Muscle of leg (tissue), 11 donors: ENCODE measurements around the gene ZCCHC24. TPM values are rescaled to one million over a fixed set of nuclear protein-coding genes. Genes with fewer than 3 reads are reported as not detected.

Experiments
- DNase-seq: peaks from one replicate; pipeline ENCODE4 v3.0.0; 2013
- H3K27ac ChIP-seq: one replicate; pipeline ENCODE4 v1.5.1; 2013; ENCODE audit warnings: mild to moderate bottlenecking, low read length, control low read depth
- H3K27me3 ChIP-seq: one replicate; pipeline ENCODE4 v1.6.1; 2013; ENCODE audit warnings: low read length; ENCODE audit not compliant: control insufficient read depth, insufficient read depth
- H3K36me3 ChIP-seq: one replicate; pipeline ENCODE4 v1.6.1; 2013; ENCODE audit warnings: low read length; ENCODE audit not compliant: control insufficient read depth, insufficient read depth
- H3K4me1 ChIP-seq: one replicate; pipeline ENCODE4 v1.6.1; 2013; ENCODE audit warnings: low read length; ENCODE audit not compliant: control insufficient read depth, insufficient read depth
- H3K4me3 ChIP-seq: one replicate; pipeline ENCODE4 v1.5.1; 2013; ENCODE audit warnings: low read length, control low read depth
- H3K9me3 ChIP-seq: replicated peaks from 2 replicates; pipeline ENCODE4 v1.6.1; 2013; ENCODE audit warnings: low read depth, low read length; ENCODE audit not compliant: control insufficient read depth
- WGBS: methylation state at CpG from one replicate; pipeline ENCODE4 v1.1.5; 2013; ENCODE audit warnings: missing lambda C conversion rate; ENCODE audit not compliant: insufficient coverage; 5-methylcytosine and 5-hydroxymethylcytosine counted together
- polyA plus RNA-seq, 8 donors: library from polyadenylated mRNA; unstranded; fragments of 120-200 nt; gene quantifications; one replicate each; pipeline versions ENCODE4 v1.2.1 to v1.2.3, GENCODE V29; 2013; ENCODE audit warnings: inconsistent platforms in 1 of 8, low replicate concordance in 1 of 8; ENCODE audit not compliant: insufficient read length in 8 of 8, insufficient read depth in 1 of 8
- total RNA-seq: library from RNA; stranded (reverse); fragments of 120-200 nt; gene quantifications from one replicate; pipeline ENCODE4 v1.2.4, GENCODE V29; 2013

Gene ZCCHC24
- total and polyA plus RNA-seq, 9 donors = 25.0 to 65.5 (median 54.7) TPM

DNA sequence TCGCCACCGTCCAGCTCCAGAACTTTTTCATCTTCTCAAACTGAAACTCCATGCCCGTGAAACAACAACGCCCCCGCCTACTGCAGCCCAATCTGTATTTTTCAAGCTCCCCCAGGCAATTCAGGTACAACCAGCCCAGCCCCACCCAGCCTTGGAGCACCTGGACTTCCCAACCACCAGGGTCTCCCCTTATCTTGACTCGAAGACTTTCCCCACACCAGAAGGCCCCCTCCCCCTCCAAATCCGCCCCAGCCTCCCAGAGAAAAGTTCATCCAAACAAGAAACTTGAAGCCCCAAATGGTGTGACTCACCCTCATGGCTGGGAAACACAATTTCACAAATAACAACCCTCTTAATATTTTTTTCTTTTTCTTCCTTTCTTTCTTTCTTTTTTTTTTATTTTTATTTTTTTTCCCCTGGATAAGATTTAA lies 10.6 kb downstream of the ZCCHC24 start:
- Histone ChIP-seq H3K36me3 (peaks cover 69% of the 10 kb centered on the region), H3K9me3 (no peaks in the 10 kb centered on the region), H3K27ac (peak overlapping the region; percentile 72), H3K4me3 (no peak overlapping the region), H3K4me1 (peaks cover 88% of the 10 kb centered on the region), H3K27me3 (no peaks in the 10 kb centered on the region)
- WGBS = 68% methylated on average over 7 of the region's 7 CpGs
- peak; percentile 82 for DNase-seq

DNA sequence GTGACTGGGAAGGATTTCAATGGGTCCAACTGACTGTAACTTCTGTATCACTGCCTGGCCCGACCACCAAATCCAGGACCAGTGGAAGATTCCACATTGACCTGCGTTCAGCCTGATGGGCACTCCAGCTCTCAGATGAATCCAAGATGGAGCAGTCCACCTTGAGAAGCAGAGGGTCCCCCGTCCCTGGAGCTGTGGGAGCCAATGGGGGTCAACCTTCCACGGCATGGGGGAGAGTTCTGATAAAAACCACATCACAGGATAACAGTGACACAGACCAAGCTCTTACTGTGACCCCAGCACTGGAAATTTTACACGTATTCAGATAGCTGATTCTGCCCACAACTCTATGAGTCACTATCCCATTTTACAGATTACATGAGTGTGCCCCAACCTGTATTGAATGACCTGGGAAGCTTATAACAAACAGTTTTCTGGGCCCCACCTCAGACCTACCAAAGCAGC lies 11.2 kb downstream of the ZCCHC24 start:
- peaks cover 86% of the 10 kb centered on the region for H3K4me1 ChIP-seq
- H3K9me3 ChIP-seq = no peaks in the 10 kb centered on the region
- WGBS = 68% methylated on average over 5 of the region's 5 CpGs
- no peaks in the 10 kb centered on the region for H3K27me3 ChIP-seq
- H3K36me3 ChIP-seq = peaks cover 75% of the 10 kb centered on the region
- DNase-seq = peak; percentile 2
- no peak overlapping the region for H3K27ac ChIP-seq
- H3K4me3 ChIP-seq = no peak overlapping the region

DNA sequence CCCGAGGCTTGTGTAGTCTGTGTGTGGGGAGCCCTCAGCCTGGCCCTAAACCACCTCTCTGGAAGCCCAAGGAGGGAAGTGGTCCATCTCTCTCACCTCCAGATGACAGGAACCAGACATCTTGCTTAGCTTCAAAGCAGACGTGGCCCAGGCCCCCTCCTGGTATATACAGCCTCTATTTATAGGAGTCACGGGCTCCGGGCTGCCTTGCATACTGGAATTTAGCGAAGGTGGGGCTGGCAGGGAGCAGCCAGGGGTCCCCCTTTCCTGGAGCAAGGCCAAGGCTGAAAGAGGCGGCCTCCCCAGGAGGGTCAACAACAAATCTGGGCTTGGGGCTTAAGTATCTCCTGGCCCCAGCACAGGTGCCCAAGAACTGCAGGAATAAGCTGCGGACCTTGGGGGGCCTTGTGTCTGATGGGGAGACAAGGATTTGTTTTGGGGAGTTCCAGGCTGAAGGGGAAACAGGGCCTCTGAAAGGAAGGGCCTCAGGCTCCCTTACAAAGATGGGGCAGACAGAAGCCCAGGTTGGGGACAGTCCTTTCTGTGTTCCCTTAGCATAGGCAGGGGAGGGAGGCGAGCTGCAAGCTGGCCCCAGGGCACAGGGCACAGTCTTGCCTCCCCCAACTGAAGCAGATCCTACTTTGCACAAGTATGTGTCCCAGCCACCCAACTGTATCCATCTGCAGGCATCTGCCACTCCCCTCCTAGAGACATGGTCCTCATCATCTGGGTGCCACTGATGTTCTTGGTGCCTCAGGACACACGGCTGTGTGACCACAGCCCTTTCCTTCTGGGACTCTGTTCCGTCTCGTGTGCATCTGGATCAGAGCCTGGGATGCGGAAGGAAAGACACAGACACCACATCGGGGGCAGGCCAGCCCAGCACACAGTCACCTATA lies 11.9 kb downstream of the ZCCHC24 start:
- H3K27ac ChIP-seq = peak overlapping the region; percentile 50
- peaks cover 81% of the 10 kb centered on the region for H3K4me1 ChIP-seq
- WGBS = 46% methylated on average over 8 of the region's 13 CpGs
- H3K27me3 ChIP-seq = no peaks in the 10 kb centered on the region
- no peaks in the 10 kb centered on the region for H3K9me3 ChIP-seq
- DNase-seq = peak; percentile 40
- H3K4me3 ChIP-seq = no peak overlapping the region
- peaks cover 73% of the 10 kb centered on the region for H3K36me3 ChIP-seq

DNA sequence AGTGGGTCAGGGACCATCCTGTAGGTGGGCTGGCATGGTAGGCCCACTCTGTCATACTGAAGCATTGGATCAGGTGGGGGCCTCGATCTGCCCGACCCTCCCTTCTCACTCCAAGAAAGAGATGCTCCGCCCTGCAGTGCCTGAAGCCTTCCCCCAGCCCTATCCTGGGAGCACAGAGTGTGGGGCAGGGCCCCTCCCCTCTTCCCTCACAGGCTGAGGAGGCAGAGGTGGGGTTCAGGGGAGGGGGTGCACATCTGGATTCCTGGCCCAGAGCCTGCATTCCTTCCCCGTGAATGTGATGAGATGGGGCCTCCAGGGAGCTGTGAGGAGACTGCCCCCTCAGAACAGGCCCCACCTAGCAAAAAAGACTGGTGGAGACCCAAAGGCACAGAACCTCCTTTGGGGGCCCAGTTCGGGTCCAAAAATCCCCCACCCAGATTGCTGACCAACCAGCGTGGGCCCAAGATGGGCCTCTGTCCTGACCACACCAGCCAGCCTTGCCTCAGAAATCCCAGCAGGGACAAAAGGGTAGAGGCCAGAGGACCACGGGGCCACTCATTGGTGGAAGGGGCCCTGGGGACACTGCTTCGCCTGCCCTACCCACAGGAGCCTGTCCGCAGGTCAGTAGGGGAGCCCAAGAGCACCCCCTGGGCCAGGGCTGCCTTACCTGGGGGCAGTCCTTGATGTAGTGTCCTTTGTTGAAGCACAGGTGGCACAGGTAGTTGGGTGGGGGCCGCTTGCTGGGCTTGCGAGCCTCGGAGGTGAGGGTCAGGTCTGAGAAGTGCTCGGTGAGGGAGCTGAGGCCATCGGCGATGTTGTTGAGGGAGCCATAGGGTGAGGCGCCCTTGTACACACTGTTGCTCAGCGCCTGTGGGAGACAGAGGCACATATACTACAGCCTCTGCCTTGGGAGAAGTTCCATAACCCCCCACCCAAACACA lies 13.3 kb downstream of the ZCCHC24 start:
- Histone ChIP-seq H3K9me3 (no peaks in the 10 kb centered on the region), H3K4me3 (no peak overlapping the region), H3K4me1 (peaks cover 67% of the 10 kb centered on the region), H3K27ac (peak overlapping the region; percentile 88), H3K27me3 (no peaks in the 10 kb centered on the region), H3K36me3 (peaks cover 61% of the 10 kb centered on the region)
- peak; percentile 88 for DNase-seq
- WGBS = 59% methylated on average over 9 of the region's 17 CpGs

DNA sequence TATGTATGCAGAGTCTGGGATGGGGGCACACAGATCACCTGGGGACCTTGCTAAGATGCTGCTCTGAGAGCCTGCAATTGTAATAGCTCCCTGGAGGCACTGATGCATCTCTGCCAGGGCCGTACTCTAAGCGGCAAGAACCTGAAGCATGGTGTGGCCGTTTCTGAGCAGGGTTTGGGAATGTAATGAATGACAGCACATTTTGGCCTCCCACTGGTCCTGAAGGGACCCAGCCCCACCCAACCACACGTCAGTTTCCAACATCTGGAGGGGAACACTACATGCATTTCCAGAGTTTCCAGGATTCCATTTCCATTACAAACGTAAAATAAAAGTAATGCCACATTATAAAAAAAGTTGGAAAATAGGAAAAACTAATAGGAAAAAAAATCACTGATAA lies 14.0 kb downstream of the ZCCHC24 start:
- H3K9me3 ChIP-seq = no peaks in the 10 kb centered on the region
- peaks cover 63% of the 10 kb centered on the region for H3K4me1 ChIP-seq
- peak; percentile 84 for DNase-seq
- WGBS = no CpG with 5 or more reads among the region's 5 CpGs
- no peaks in the 10 kb centered on the region for H3K27me3 ChIP-seq
- peaks cover 54% of the 10 kb centered on the region for H3K36me3 ChIP-seq
- no peak overlapping the region for H3K4me3 ChIP-seq
- H3K27ac ChIP-seq = peak overlapping the region; percentile 88

DNA sequence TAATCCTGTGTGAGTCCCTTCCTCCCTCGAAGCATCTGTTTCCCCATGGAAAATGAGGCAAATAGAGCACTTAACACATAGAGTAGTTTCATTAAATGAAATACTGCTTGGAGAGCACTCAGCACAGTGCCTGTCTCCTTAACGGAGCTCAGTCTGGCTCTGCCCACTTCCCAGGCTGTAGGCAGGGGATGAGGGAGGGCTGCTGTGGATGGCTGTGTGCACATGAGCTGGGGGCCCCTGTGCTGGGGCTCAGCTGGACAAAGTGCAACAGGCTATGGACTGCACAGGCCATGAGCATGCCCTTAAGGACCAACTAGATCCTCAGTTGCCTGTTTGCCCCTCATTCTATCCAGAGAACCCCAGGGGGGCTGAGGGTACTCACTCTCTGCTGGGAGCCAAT lies 14.5 kb downstream of the ZCCHC24 start:
- Histone ChIP-seq H3K27me3 (no peaks in the 10 kb centered on the region), H3K4me1 (peaks cover 60% of the 10 kb centered on the region), H3K36me3 (peaks cover 52% of the 10 kb centered on the region), H3K27ac (peak overlapping the region; percentile 88), H3K4me3 (no peak overlapping the region), H3K9me3 (no peaks in the 10 kb centered on the region)
- 0% methylated on average over 1 of the region's 2 CpGs for WGBS
- DNase-seq = no peak

DNA sequence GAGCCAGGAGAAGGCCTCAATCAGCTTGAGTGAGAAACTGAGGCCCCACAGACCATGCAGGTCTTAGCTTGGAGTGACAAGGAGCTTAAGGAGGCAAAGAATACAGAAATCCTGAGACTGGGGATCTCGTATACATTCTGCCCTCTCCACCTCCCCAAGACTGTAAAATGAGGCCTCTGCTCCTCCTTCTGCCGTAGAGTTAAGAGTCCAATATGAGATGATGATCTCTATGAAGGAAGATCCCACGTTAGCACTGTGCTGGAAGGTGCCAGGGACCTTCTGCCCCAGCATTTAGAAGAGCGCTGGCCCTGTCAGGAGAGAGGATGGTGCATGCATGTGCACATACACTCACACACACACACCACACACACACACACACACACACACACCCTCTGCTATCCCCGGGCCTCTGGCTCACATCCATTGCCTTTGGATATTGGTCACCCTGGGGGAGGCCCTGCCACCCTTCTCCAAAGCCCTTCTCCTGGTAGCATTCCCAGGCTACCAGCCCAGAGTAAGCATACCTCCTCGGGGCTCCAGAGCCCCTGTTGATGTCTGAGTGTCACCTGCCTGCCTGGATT lies 15.0 kb downstream of the ZCCHC24 start:
- Histone ChIP-seq H3K4me1 (peaks cover 60% of the 10 kb centered on the region), H3K27ac (peak overlapping the region; percentile 88), H3K9me3 (no peaks in the 10 kb centered on the region), H3K27me3 (no peaks in the 10 kb centered on the region), H3K4me3 (no peak overlapping the region), H3K36me3 (peaks cover 58% of the 10 kb centered on the region)
- 61% methylated on average over 2 of the region's 6 CpGs for whole genome bisulfite sequencing
- DNase-seq = no peak

DNA sequence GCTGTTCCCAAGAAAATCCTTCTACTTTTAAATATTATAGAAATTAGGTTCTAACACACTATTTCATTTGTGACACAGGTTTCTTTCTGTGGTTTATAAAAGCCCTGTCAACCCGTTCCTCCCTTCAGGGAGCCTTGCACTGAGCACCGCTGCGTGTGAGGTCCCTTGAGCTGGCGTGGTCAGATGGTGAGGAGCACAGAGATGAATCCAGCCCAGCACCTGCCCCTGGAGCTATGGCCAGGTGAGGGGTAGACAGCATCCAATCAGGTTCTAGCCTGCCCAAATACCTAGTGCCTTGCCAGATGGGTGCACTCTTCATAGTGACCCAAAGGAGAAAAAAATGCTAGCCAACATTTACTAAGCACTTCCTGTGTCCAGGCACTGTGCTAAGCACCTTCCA lies 15.7 kb downstream of the ZCCHC24 start:
- Histone ChIP-seq H3K9me3 (no peaks in the 10 kb centered on the region), H3K36me3 (peaks cover 62% of the 10 kb centered on the region), H3K27ac (peak overlapping the region; percentile 88), H3K4me1 (peaks cover 60% of the 10 kb centered on the region), H3K4me3 (no peak overlapping the region), H3K27me3 (no peaks in the 10 kb centered on the region)
- no peak for DNase-seq
- WGBS = 86% methylated on average over 4 of the region's 4 CpGs

DNA sequence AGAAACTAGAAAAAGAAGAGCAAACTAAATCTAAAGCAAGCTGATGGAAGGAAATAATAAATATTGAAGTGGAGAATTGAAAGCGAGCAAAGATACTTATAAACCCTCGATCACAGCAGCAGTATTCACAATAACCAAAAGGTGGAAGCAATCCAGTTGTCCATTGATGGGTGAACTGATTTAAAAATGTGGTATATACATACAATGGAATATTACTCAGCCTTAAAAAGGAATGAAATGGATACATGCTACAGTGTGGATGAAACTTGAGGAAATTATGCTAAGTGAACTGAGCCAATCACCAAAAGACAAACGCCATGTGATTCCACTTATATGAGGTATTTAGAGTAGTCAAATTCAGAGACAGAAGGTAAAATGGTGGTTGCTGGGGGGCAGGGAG lies 17.5 kb downstream of the ZCCHC24 start:
- Histone ChIP-seq H3K4me3 (no peak overlapping the region), H3K4me1 (peaks cover 57% of the 10 kb centered on the region), H3K27ac (no peak overlapping the region), H3K9me3 (no peaks in the 10 kb centered on the region), H3K36me3 (peaks cover 59% of the 10 kb centered on the region), H3K27me3 (no peaks in the 10 kb centered on the region)
- WGBS = 88% methylated on average over 1 of the region's 3 CpGs
- no peak for DNase-seq
